ENCODE data around the gene PGPEP1.
"Not testable (repeated sequence)": the region's sequence is repeated elsewhere in the genome, so short reads cannot be mapped to it uniquely, and the experiment has no call there.

PGPEP1 gene

GRCh38 chr19:18390065-18390907 is 49.9 kb downstream of the PGPEP1 start:
- DNase-seq (ENCODE audit: low read depth, low spot score), result no peak

- DNase-seq (ENCODE audit: low read depth, low spot score), result no peak
Measured at GRCh38 chr19:18391509-18392075, 51.2 kb downstream of the PGPEP1 start.

GRCh38 chr19:18392417-18392816 is 52.0 kb downstream of the PGPEP1 start:
- DNase-seq (ENCODE audit: low read depth, low spot score), result no peak

GRCh38 chr19:18392926-18393325 is 52.5 kb downstream of the PGPEP1 start:
- no peak for DNase-seq (ENCODE audit: low read depth, low spot score)

- no peak for DNase-seq (ENCODE audit: low read depth, low spot score)
Measured at GRCh38 chr19:18393836-18394235, 53.4 kb downstream of the PGPEP1 start.

- DNase-seq (ENCODE audit: low read depth, low spot score), result no peak
Measured at GRCh38 chr19:18396471-18397241, 56.3 kb downstream of the PGPEP1 start.

- DNase-seq (ENCODE audit: low read depth, low spot score), result no peak
Measured at GRCh38 chr19:18397242-18398202, 57.1 kb downstream of the PGPEP1 start, which contains the start of gene LRRC25. LRRC25 (minus strand) TSS chr19:18397622; CDS start chr19:18396963, 659 bp downstream.

- DNase-seq (ENCODE audit: low read depth, low spot score), result no peak
Measured at GRCh38 chr19:18399008-18399407, 58.6 kb downstream of the PGPEP1 start.

- no peak for DNase-seq (ENCODE audit: low read depth, low spot score)
Measured at GRCh38 chr19:18401580-18402112, 61.2 kb downstream of the PGPEP1 start.

- DNase-seq (ENCODE audit: low read depth, low spot score), result not testable (repeated sequence)
Measured at GRCh38 chr19:18402455-18403248, 62.3 kb downstream of the PGPEP1 start.

- not testable (repeated sequence) for DNase-seq (ENCODE audit: low read depth, low spot score)
Measured at GRCh38 chr19:18405754-18406153, 65.4 kb downstream of the PGPEP1 start.

- no peak for DNase-seq (ENCODE audit: low read depth, low spot score)
Measured at GRCh38 chr19:18406749-18407148, 66.4 kb downstream of the PGPEP1 start.

- DNase-seq (ENCODE audit: low read depth, low spot score), result no peak
Measured at GRCh38 chr19:18408053-18408476, 67.7 kb downstream of the PGPEP1 start.

- DNase-seq (ENCODE audit: low read depth, low spot score), result no peak
Measured at GRCh38 chr19:18412610-18413239, 72.3 kb downstream of the PGPEP1 start.

GRCh38 chr19:18414504-18415177 is 74.2 kb downstream of the PGPEP1 start:
- DNase-seq (ENCODE audit: low read depth, low spot score), result no peak

GRCh38 chr19:18415178-18415867 is 74.9 kb downstream of the PGPEP1 start:
- DNase-seq (ENCODE audit: low read depth, low spot score), result no peak

- DNase-seq (ENCODE audit: low read depth, low spot score), result peak; percentile 58
Measured at GRCh38 chr19:18416778-18417249, 76.4 kb downstream of the PGPEP1 start.
